WERI-Rb-1 (cell line): ENCODE results near the gene SORCS2.

ENCODE experiments used
- DNase-seq: peaks from one replicate; pipeline ENCODE4 v3.0.0-alpha.2; 2020
- H3K27ac ChIP-seq: fragments of 250-450 bp; sonication (Bioruptor Pico); 2 replicates; pipeline ENCODE4 v1.5.1; 2020; ENCODE audit warnings: mild to moderate bottlenecking, moderate library complexity
- H3K27me3 ChIP-seq: fragments of 250-450 bp; sonication (Bioruptor Pico); 2 replicates; pipeline ENCODE4 v1.5.1; 2021; ENCODE audit warnings: mild to moderate bottlenecking, low read depth, moderate library complexity; ENCODE audit not compliant: insufficient read depth, severe bottlenecking
- H3K36me3 ChIP-seq: fragments of 250-450 bp; sonication (Bioruptor Pico); 2 replicates; pipeline ENCODE4 v1.5.1; 2020; ENCODE audit warnings: mild to moderate bottlenecking, moderate library complexity
- H3K4me3 ChIP-seq: 2 replicates; pipeline ENCODE4 v1.5.1; 2011; ENCODE audit warnings: low read depth, mild to moderate bottlenecking, control low read depth, low read length
- H3K9me3 ChIP-seq: fragments of 250-450 bp; sonication (Bioruptor Pico); 2 replicates; pipeline ENCODE4 v1.5.1; 2021; ENCODE audit warnings: mild to moderate bottlenecking, moderate library complexity; ENCODE audit not compliant: severe bottlenecking
- TF ChIP-seq, protein P1 (sequence below): IDR thresholded peaks from 2 replicates; pipeline ENCODE4 v1.5.1; 2011; ENCODE audit warnings: low read depth, mild to moderate bottlenecking, control low read depth, inconsistent platforms, low read length

Gene SORCS2

DNA sequence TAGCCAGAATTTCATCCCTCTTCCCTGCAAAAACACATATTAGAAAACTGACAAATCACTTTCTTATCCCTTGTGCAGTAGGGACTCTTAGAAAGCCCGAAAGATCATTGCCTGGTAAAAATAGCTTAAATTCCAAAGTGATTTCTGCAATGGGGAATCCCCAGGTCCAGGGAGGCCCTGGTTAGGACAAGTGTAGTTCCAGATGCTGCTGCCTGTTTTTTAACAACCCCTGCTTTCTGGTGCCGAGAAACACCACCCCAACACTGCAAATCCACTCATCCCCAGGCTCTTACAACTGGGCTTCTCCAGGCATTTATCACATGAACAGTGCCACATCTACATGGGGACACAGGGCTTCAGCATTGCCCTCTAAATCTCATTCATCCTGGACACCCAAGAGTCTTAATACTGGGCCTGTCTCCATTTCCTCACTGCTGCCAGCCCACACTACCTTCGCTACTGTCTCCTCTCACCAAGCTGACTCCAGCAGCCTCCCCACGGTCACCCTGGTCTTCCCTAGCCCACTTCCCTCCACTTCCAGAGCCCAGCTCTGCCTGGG lies 354.6 kb downstream of the SORCS2 start:
- Histone ChIP-seq H3K9me3 (peaks cover 8% of the 10 kb centered on the region), H3K27me3 (no peaks in the 10 kb centered on the region), H3K36me3 (peaks cover 11% of the 10 kb centered on the region), H3K27ac (no peak overlapping the region), H3K4me3 (no peak overlapping the region)
- TF ChIP-seq, protein P1, sequence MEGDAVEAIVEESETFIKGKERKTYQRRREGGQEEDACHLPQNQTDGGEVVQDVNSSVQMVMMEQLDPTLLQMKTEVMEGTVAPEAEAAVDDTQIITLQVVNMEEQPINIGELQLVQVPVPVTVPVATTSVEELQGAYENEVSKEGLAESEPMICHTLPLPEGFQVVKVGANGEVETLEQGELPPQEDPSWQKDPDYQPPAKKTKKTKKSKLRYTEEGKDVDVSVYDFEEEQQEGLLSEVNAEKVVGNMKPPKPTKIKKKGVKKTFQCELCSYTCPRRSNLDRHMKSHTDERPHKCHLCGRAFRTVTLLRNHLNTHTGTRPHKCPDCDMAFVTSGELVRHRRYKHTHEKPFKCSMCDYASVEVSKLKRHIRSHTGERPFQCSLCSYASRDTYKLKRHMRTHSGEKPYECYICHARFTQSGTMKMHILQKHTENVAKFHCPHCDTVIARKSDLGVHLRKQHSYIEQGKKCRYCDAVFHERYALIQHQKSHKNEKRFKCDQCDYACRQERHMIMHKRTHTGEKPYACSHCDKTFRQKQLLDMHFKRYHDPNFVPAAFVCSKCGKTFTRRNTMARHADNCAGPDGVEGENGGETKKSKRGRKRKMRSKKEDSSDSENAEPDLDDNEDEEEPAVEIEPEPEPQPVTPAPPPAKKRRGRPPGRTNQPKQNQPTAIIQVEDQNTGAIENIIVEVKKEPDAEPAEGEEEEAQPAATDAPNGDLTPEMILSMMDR, result no peak
- DNase-seq, result no peak

- DNase-seq, result no peak
Observed at GRCh38 chr4:7547368-7548040, 355.2 kb downstream of the SORCS2 start.

DNA sequence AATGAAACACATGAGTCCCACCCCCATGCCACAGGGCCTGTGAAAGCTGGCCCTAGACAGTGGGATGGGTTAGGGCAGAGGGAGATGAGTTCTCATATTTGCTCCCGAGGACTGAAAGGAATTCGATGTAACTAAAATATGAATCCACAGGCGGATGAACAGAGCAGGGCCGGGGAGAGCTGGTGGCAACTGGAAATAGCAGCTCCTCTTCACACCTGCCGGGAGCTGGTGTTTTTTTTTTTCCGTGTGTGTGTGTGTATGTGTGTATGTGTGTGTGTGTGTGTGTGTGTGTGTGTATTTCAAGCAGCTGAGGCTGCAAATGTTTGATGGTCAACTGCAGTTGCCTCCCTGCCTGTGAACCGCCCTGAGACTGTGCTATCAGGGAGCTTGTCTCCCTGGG lies 357.5 kb downstream of the SORCS2 start:
- Histone ChIP-seq H3K9me3 (peaks cover 21% of the 10 kb centered on the region), H3K27me3 (no peaks in the 10 kb centered on the region), H3K27ac (no peak overlapping the region), H3K36me3 (peaks cover 6% of the 10 kb centered on the region), H3K4me3 (no peak overlapping the region)
- no peak for DNase-seq
- TF ChIP-seq, protein P1, result no peak

More at GRCh38 chr4:7547368-7548040, 355.2 kb downstream of the SORCS2 start:
- TF ChIP-seq, protein P1, result no peak
- no peak overlapping the region for H3K27ac ChIP-seq
- no peak overlapping the region for H3K4me3 ChIP-seq
- peaks cover 15% of the 10 kb centered on the region for H3K9me3 ChIP-seq
- no peaks in the 10 kb centered on the region for H3K27me3 ChIP-seq
- H3K36me3 ChIP-seq, result peaks cover 11% of the 10 kb centered on the region

DNA sequence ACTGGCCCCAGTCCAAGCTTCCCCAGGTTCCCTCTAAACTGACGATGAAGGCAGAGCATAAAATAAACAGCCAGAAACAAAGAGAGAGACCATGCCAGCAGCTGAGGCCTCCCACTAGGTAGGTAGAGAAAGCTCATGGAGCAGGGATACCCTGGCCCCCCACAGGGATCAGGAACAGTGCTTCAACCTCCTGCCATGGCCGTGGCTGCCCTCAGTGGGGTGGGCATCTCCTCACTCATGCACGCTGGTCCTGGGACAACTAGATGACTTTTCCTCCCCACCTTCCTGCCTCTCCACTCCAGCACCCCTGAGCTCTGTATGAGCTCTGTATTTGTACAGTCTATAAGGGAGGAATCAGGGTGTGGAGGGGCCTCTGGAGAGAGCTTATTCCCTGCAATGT lies 360.1 kb downstream of the SORCS2 start:
- Histone ChIP-seq H3K27ac (no peak overlapping the region), H3K27me3 (no peaks in the 10 kb centered on the region), H3K4me3 (no peak overlapping the region), H3K9me3 (peaks cover 14% of the 10 kb centered on the region), H3K36me3 (peaks cover 3% of the 10 kb centered on the region; the same call in 1 of the 2 replicates)
- TF ChIP-seq, protein P1, result no peak
- DNase-seq, result no peak

DNA sequence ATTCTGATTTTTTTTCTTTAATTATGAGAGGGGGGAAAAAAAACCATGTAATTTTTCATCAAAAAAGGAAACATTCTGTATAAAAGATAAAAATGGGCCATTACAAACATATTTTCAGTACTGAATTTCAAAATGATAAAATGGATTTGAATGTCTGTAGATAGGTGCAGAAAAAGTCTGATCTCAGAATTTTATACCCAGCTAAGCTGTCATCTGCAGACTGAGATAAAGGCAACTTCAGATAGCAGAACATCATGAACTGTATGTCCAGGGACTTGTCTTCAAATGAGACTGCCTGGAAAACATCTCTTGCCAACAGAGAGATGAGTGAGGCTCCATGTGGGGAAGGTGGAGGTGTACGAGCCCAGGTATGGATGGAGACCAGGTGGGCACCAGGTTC lies 360.9 kb downstream of the SORCS2 start:
- H3K36me3 ChIP-seq, result peaks cover 3% of the 10 kb centered on the region; the same call in 1 of the 2 replicates
- no peaks in the 10 kb centered on the region for H3K27me3 ChIP-seq
- H3K9me3 ChIP-seq, result peaks cover 14% of the 10 kb centered on the region
- DNase-seq, result no peak
- TF ChIP-seq, protein P1, result no peak
- no peak overlapping the region for H3K27ac ChIP-seq
- H3K4me3 ChIP-seq, result no peak overlapping the region
